ENCODE measurements around the gene SF3B4.

- TF ChIP-seq ZNF274 (IDR thresholded peaks at IDR 0.05; ENCODE audit: low read depth, low read length) (no peak), YY1 (IDR thresholded peaks at IDR 0.05; ENCODE audit: insufficient read depth, insufficient read length) (no peak)
Measured at GRCh38 chr1:149928401-149928724, 760 bp upstream of the SF3B4 start.
